DMS153 (cell line): ENCODE data around the gene DCP1B.
"Not testable (repeated sequence)": the region's sequence is repeated elsewhere in the genome, so short reads cannot be mapped to it uniquely, and the experiment has no call there.

Source experiments
- DNase-seq: peaks from one replicate; lab custom pipeline; 2025; lab: John Stamatoyannopoulos, UW

DCP1B gene

DNA sequence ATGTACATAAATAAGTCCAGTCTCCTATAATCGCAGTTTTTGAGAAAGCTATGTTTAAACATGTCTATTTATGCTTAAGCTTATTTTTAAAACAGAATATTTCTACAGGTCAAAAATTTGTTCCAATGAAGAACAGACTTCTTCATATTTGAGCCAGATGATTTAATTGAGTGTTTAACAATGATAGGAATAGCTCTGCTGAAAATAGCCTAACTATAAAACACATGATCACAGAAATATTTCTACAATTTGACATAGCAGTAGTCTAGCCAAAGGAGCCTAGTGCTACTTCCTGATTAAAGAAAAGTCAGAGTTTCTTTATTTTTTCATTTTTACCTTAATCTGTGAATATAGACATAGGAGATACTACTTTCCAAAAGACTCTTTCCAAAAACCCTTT is 29.4 kb downstream of the DCP1B start:
- no peak for DNase-seq

- no peak for DNase-seq
These were observed 31.4 kb downstream of the DCP1B start for GRCh38 chr12:1972856-1973317.

GRCh38 chr12:1972260-1972659 is 32.0 kb downstream of the DCP1B start:
- DNase-seq = no peak

- no peak for DNase-seq
These were observed 33.8 kb downstream of the DCP1B start for GRCh38 chr12:1970331-1970900.

GRCh38 chr12:1966561-1967226 is 37.6 kb downstream of the DCP1B start:
- no peak for DNase-seq

DNA sequence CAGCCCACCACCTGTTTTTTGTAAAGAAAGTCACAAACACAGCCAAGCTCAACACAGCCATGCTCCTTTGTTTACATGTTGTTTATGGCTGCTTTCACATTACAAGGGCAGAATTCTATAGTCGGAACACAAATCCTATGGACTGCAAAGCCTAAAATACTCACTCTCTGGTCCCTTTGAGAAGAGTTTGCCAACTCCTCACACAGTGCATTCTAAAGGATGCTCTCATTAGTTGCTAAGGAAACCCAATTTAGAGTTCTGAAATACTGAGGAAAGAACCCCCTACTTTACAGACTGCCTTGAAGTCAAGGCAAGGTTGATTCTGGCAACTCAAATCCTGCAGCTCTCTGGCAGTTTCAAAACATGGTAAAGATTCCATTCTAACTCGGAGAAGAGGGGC is 38.3 kb downstream of the DCP1B start:
- no peak for DNase-seq

DNA sequence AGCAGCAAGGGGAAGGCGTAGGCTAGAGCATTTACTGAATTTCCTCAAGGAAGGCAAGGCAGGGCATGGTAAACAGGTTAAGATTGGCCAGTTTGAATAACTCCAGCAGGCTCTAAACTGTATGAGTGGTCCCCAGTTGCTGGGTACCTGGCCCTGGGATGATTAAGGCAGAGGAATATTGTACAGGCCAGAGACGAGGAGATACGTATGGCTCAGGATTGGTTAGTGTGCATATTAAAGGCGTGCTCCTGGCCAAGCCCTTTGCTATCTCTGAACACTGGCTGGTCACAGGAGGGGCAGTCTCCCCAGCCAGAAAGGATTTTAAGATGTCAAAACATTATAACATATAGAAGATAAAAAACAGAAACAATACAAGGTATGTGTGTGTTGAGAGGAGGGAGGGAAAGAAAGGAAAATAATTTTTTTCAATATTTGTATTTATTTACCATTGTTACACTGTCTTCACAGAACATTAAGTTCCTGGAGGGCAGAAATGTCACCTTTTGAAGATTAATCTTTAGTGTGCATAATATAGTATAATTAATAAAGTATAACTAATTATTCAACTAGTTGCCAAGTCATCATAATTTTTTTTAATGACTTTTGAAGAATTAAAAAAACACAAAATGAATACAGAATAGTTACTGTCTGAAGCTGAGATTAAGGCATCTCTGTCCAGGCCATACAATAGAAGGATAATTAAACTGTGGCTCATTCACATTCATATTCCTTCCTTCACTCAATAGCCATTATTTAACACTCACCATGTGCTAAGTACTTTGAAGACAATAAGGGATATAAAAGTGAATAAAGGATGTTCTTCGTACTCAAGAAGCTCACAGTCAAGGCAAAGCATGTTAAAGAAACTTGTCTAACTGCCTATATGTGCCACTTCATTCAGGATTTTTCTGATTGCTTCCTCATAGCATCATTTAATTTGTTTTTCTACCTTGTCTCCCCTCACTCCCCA is 41.9 kb downstream of the DCP1B start:
- DNase-seq = no peak

DNA sequence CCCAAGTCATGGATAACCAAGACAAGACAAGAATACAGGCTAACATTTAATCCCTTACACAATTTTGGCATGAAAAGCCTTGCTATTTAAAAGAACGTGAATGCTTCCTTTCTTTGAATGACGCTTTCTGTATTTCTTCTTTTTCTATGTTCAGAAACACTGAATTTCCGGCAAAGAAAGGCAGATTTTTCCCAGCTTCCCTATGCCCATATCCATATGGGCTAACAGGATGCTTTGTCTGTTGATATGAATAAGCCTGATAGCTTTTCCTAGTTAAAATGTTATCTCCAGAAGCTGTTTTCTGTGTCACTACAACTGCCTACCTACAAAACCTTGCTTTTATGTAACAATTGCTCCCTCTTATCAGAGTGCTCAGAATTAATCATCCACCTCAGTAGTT is 47.5 kb downstream of the DCP1B start:
- DNase-seq = no peak

DNA sequence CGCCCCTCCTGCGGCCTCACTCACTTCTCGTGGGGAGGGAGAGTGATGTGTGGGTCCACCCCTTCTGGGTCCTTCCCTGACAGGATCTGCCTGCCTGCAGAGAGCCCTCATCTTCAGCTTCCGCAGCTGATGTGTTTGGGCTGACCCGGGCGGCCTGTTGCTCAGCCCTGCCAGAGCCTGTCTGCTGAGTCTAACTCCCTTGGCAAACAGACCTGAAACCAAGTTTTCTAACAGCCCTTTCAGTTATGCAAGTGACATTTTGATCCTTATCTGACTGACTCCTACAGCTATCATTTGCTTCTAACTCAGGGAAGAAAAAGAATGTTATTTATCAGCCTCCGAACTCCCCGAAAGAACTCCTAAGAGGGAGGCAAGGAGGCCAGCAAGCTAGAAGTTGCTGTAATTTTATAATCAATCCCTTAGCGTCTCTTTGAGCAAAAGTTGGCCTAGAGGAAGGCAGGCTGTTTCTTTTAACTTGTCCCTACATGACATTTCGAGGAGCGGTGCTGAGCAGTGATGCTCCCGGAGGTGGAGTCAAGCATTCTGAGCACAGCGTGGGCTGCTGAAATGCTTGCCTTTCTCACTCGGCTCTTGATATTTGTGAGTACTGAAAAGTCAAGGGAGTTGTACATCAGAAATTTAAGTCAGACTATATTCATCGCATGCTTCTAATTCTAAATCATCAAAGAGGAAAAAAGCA is 54.3 kb downstream of the DCP1B start:
- no peak for DNase-seq

- no peak for DNase-seq
These were observed 55.4 kb downstream of the DCP1B start for GRCh38 chr12:1948883-1949282.

GRCh38 chr12:1947081-1947480 is 57.2 kb downstream of the DCP1B start:
- no peak for DNase-seq

DNA sequence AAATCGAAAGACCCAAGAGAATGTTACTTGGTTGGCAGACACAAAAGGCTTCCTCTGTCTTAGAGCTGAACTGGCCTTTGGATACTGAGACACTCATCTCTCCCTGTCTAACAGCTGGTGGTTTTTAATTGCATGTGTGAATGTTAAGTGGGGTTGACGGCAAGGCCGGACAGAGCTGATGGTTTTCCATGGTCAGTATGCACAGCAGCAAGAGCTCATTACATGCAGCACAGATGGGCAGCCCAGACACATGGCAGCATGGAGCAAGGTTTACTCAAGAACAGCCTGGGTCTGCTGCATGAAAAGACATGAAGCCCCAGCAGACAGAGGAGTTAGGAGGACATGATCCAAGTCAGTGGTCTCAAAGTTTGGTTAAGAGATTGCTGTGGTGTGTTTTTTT is 58.0 kb downstream of the DCP1B start:
- no peak for DNase-seq

GRCh38 chr12:1945502-1945901 is 58.8 kb downstream of the DCP1B start:
- not testable (repeated sequence) for DNase-seq

DNA sequence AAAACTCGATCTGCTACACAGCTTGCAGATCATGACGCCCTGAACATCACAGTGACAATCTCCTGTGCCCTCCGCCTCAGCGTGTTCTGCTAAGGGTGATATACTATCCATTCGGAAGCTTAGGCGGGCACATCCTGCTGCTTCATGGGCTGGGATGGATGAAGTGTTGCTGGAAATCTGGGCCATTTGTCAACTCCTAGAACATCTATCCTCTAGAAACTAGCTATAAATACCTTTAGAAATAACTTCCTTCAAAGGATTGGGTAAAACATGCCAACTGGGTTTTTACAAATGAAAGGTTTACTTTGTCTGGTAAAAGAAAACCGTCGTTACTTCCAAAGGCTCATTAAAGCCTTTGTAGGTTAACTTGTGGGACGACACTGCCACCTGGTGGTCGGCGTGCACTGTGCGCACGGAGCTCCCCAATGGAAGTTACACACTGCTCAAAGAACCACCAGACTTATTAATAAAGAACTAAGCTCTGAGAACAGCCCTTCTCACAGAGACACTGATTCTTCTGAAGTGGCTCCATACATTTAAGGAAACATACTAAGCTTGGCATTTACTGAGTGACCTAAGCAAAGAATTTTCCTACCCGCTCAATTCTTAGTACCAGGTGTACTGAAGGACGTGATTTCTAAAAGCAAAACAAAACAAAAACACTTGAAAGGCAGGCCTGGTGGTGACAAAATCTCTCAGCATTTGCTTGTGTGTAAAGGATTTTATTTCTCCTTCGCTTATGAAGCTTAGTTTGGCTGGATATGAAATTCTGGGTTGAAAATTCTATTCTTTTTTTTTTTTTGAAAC is 64.3 kb downstream of the DCP1B start:
- DNase-seq = peak; percentile 61

- no peak for DNase-seq
These were observed 64.9 kb downstream of the DCP1B start for GRCh38 chr12:1939331-1939730.

DNA sequence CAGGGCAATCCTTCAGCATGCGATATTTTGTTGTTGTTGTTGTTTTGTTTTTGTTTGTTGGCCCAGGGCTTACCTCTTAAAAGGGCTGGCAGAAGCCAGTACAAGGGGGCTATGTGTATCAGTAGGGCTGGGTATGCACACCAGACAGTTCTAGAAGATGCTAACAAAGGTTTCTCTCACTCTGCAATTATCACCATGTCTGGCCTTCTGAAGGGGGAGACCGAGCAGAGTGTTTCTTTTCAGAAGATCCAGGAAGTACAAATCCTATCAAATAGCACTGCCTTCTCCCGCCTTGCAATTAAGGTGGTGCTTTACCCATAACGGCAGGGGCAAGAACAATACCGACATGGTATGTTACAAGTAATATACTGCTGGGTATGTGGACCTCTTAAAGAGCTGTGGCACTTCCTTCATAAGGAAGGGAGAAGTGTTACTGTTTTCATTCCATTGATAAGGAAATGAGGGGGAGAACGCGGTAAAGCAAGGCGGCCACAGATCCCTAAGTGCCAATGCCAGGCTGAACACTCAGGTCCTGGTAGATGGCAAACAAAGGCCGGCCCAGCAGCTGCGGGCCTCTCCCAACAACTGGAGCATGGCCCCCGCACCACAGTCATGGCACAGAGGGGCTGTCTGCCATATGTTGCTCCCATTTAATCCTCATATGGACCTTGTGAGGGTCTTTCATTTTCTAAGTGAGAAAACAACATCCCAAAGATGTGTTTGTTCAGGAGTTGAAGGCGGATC is 66.6 kb downstream of the DCP1B start:
- DNase-seq = no peak

GRCh38 chr12:1936406-1937320 is 67.6 kb downstream of the DCP1B start:
- peak; percentile 68 for DNase-seq

- DNase-seq = no peak
These were observed 68.4 kb downstream of the DCP1B start for GRCh38 chr12:1935700-1936378.

GRCh38 chr12:1935242-1935641 is 69.0 kb downstream of the DCP1B start:
- DNase-seq = no peak
